ENCODE data around the gene ITIH3.

ITIH3 gene

DNA sequence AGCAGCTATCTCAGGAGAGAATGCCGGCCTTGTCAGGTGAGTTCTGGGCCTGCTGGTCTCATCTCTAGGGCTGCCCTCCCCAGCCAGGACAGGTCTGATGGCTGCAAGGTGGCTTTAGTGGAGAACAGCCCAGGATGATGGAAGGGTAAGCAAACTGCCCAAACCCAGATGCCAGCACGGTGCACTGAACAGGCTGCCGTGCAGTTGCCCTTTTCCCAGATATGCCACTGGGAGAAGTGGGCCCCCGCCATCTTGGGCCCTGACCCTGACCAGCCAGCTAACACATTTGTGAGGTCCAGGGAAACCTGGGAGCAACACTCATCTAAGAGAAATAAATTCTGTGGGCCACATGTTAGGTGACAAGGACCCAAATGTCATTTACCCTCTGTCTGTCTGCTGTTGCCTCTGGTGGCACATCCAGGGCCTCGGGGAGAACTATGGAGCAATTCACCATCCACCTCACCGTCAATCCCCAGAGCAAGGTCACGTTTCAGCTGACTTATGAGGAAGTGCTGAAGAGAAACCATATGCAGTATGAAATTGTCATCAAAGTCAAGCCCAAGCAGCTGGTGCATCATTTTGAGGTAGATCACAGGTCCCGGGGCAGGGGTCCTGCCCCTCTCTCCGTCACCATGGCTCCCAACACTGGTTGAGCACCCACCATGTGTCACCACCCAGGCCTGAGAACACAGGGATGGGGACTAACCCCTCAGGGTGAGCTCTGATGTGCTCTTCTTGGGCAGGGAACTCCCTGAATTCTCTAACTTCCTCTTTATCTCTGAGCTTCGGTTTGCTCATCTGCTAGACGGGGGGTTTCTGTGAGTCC, 15.4 kb upstream of the ITIH3 start:
- DNase-seq (ENCODE audit: low read depth in 2 of 2): no peak

DNA sequence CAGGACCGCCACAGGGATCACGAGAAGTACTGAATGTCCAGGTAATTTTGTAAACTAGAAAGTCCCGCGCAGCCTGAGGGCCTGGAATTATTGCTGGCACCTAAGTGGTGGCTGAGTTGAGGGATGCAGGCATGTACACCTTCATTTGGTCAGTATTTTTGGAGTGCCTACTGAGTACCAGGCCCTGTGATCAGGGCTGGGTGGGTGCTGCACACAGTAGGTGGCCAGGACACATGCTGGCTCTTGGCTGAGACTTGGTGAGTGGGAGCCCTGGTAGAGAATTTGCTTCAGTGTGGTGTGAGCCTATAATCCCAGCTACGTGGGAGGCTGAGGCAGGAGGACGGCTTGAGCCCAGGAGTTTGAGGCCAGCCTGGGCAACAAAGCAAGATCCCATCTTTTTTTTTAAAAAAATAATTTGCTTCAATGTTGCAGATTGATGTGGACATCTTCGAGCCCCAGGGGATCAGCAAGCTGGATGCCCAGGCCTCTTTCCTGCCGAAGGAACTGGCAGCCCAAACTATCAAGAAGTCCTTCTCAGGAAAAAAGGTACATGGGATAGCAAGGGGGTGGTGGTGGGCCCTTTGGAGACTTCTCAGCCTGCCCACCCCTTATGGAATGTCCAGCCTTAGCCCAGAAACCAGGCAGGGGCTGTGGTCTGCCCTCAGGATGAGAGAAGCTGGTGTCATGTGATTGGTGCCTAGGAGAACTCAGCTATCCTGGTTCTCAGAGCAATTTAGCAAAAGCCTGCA, 14.6 kb upstream of the ITIH3 start:
- no peak for DNase-seq (ENCODE audit: low read depth in 2 of 2)

DNA sequence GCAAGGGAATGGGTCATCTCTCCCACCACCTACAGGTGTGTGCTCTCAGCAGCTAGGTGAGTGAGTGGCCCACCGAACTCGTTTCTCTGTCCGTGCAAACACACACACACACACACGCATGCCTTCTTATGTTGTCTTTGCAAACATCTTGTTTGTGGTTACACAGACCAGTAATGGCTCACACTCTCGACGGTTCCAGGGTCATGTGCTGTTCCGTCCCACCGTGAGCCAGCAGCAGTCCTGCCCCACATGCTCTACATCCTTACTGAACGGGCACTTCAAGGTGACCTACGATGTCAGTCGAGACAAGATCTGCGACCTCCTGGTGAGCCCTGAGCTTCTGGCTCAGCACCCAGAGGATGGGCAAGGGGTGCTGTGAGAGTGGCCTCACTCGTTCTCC, 12.9 kb upstream of the ITIH3 start:
- DNase-seq (ENCODE audit: low read depth in 2 of 2): no peak

DNA sequence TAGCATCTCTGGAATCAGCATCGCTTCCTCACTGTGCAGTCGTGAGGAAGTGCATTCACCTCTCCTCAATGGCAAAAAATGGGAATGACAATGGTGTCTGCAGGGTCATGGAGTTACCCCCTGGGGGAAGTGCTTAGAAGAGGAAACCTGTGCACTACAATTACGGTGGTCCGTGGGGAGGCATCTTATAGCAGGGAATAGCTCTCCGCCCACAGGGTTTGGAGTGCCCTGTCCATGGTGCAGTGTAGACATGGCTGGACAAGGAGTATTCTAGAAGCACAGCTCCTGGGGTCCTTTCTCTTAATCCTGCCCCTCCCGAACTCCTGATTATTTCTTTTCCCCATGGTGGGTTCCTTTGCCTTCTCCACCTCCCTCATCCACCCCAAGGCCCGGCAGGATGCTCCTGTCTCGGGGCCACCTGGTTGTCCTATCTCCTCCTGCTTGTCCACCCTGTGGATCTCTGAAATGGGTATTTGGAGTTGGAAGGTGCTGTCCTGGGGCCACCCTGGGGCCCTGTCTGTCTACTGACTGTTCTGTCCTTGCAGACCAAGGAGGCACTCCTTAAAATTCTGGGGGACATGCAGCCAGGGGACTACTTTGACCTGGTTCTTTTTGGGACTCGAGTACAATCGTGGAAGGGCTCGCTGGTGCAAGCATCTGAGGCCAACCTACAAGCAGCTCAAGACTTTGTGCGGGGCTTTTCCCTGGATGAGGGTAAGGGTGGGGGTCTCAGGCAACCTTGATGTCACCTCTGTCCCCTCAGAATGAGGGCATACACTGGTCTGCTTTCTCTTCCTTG, 12.0 kb upstream of the ITIH3 start:
- DNase-seq (ENCODE audit: low read depth in 2 of 2): no peak

DNA sequence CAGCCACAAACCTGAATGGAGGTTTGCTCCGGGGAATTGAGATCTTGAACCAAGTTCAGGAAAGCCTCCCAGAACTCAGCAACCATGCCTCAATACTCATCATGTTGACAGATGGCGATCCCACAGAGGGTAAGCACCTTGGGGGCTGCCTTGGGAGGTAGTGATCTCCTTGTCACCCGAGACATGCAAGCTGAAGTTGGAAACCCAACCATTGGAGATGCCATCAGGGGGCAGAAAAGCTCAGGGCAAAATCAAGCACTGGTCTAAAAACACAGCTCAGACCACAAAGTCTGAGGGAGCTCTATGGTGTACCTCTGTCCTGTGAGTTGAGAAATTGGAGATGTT, 11.4 kb upstream of the ITIH3 start:
- DNase-seq (ENCODE audit: low read depth in 2 of 2): no peak

DNA sequence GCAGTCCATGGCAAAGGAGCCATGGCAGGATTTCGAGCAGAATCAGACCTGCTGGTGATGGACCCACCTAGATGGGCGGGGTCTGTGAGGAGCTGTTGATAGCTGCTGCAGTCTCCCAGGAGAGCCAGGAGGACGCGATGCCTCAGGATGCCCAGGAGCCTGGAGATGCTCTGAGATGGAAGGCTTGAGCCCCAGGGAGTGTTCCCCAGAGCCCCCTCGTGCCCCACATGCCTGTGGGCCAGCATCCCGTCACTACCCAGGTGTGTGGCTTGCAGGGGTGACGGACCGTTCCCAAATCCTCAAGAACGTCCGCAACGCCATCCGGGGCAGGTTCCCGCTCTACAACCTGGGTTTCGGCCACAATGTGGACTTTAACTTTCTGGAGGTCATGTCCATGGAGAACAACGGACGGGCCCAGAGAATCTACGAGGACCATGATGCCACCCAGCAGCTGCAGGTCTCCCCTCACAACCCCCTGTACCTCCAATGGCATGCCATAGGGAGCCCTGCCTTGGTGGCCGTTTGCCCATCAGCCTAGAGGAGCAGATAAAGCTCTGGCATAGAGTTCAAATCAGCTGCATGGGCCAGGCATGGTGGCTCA, 10.5 kb upstream of the ITIH3 start:
- no peak for DNase-seq (ENCODE audit: low read depth in 2 of 2)

DNA sequence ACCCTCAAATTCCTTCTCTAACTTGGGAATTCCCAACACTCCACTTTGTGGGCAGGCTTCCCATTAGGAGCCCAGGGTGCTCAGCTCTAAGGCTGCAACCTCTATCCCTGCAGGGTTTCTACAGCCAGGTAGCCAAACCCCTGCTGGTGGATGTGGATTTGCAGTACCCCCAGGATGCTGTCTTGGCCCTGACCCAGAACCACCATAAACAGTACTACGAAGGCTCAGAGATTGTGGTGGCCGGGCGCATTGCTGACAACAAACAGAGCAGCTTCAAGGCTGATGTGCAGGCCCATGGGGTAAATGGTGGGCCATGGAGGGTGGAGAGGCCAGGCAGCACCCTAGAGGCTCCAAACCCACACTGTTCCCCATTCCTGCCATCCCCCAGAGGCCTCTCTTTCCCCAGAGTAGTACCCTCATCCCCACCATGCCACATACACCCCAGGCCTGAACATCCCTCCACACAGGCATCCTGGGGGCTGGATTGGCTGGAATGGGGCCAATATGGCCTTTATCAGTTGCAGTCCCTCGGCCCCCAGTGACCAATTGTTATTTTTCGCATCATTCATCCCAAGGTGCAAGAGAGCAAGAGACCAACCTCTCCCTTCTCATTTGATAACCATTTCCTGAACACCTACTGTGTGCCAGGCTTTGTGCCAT, 9.5 kb upstream of the ITIH3 start:
- DNase-seq (ENCODE audit: low read depth in 2 of 2): no peak

DNA sequence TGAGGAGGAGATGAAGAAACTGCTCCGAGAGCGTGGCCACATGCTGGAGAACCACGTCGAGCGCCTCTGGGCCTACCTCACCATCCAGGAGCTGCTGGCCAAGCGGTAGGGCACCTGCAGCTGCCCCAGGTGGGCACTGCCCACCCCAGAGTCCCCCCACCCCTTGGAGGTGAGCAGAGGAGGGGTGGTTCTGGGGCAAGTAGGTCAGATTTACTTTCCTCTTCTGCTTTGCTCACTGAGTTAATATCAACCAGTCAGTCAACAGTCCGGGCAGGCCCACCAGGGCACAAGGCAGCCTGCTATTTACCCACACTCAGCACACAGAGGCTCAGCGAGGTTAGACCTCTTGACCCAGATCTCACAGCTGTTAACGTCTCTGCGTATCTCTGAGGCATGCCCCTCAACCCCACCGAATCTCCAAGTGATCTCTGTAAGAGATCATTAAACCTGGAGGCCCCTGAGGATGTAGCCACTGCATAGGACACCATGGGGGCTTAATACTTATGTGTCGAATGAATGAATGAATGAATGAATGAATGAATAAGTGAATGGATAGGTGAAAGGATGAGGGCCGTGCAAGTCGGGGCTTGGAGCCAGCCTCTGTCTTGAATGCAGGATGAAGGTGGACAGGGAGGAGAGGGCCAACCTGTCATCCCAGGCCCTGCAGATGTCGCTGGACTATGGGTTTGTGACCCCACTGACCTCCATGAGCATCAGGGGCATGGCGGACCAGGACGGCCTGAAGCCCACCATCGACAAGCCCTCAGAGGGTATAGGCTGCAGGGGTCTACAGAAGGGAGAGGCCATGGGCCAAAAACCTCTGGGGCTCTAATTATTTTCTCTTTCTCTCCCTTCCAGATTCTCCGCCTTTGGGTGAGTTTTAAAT, 8.0 kb upstream of the ITIH3 start:
- no peak for DNase-seq (ENCODE audit: low read depth in 2 of 2)

DNA sequence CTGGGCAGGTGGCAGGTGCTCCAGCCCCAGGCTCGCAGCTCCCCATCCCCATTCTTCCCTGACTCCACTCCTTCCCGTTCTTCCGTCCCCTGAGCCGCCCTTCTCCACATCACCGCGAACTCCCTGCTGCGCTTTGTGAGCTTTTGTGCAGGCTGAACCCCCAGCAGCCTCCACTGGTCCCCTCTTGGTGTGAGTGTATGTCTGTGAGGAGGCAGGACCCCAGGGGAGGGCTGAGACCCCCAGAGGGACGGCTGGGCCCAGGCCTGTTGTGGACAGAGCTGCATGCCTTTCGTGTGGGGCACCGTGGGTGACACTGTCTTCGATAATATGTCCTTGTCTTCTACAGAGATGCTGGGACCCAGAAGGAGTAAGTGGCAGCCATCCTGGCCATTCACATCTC, 7.3 kb upstream of the ITIH3 start:
- no peak for DNase-seq (ENCODE audit: low read depth in 2 of 2)

DNA sequence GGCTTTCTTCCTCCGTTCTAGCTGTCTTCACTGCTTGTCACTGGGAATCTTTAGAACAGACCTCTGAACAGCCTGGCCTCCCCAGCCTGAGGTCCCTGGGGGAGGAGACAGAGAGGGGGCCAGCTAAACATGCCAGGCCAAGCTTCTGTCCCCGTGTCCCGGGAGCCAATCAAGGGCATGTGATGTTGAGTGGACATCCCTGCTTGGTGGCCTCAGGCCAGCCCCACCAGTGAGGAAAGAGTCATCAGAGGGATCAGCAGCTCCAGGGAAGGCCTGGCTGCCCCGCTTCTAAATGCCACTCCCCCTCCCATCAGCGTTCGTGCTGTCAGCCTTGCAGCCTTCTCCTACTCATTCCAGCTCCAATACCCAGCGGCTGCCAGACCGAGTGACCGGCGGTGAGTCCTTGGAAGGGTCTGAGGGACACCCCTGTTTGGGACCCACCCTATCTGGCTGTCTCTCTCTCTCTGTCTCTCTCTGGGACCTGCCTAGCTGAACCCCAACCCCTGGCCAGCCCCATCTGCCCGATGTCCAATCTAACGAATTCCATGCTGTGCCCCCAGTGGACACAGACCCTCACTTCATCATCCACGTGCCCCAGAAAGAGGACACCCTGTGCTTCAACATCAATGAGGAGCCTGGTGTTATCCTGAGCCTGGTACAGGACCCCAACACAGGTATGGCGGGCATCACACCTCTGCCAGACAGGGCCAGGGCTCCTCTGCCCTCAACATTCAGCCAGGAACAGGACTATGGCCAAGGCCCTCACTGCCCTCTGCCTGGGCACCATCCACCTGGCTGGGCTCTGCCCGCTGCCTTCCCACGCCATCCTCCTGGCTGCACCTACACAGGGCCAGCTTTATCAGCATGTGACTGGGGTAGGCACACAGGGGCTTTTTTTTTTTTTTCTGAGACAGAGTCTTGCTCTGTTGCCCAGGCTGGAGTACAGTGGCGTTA, 6.6 kb upstream of the ITIH3 start:
- no peak for DNase-seq (ENCODE audit: low read depth in 2 of 2)

DNA sequence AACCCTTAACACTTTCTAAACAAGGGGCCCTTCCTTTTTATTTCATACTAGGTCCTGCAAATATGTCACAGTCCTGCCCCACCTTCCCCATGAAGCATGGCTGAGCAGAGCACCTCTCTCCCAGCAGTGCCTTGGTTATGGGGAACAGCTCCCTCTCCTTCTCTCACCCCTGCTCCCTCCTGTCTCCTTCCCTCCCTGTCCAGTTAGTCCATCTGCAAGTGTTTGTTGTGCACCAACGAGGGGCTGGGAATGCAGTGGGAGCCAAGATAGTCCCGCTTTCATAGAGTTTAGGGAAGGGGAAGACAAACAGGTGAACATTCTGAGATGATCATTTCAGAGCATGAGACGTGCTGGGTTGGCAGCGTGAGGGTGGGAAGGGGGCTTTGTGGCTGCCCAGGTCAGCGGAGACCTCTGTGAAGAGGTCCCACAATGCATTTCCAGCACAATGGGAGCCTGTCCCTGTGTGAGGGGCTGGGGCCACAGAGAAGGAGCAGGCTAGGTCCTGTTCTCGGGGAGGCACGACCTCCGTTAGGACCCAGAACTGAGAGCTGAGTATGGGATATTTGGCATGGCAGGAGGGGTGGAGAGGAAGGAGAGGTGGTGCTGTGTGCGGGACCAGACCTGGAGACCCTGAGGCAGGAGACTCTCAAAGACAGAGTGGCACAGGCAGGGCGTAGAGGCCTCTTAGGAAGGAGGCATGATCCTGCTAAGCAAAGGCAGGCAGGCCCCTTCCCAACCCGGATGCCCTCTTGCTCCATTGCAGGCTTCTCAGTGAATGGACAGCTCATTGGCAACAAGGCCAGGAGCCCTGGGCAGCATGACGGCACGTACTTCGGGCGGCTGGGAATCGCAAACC, 5.5 kb upstream of the ITIH3 start:
- DNase-seq (ENCODE audit: low read depth in 2 of 2): no peak

DNA sequence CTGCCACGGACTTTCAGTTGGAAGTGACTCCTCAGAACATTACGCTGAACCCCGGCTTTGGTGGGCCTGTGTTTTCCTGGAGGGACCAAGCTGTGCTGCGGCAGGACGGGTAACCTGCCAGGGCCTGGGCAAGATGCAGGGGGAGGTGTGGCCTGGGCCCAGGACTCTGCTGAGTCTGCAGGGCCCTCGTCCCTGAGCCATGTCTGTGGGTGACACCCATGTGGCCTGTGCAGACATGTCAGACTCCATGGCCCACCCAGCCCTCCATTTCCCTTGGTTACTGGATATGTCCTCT, 4.9 kb upstream of the ITIH3 start:
- no peak for DNase-seq (ENCODE audit: low read depth in 2 of 2)

DNA sequence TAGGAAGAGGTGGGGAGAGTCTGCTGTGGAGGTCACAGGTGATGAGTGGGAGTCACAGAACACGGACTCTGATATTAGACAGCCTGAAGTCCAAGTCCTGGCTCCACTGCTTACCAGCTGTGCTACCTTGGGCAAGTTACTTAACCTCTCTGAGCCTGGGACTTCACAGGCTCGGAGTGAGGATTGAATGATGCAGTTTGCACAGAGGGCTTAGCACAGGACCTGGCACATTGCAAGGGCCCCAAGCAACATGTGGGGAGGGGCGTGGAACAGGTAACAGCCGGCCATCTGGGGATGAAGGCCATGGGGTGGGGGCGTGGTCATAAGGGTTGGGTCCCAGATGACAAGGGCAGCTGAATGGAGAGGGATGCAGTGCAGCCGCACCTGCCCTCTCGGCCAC, 4.3 kb upstream of the ITIH3 start:
- DNase-seq (ENCODE audit: low read depth in 2 of 2): no peak

DNA sequence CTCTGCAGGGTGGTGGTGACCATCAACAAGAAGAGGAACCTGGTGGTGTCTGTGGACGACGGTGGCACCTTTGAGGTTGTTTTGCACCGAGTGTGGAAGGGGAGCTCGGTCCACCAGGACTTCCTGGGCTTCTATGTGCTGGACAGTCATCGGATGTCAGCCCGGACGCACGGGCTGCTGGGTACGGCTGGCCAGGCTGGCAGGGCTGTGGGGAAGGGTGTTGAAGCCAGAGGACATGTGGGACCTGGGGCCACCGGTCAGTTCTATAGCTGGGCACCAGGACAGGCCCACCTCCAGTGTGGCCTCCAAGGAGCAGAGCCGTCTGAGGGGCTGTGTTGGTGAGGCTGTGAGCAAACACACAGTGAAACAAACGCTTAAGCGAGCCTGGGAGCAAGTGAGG, 3.9 kb upstream of the ITIH3 start:
- DNase-seq (ENCODE audit: low read depth in 2 of 2): no peak

DNA sequence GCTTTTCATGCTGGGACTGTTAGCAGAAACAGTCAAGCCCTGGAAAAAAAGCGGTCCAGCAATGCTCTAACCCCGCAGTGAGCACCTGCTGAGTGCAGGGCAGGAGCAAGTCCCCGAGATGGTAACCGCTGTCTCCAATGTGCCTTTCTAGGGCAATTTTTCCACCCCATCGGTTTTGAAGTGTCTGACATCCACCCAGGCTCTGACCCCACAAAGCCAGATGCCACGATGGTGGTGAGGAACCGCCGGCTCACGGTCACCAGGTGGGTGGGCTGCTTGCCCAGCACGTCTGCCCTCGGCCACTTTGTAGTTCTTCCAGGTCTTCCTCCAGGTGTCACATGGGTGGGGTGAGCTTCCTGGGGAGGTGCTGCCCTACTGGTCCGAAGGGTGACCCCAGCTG, 3.2 kb upstream of the ITIH3 start:
- DNase-seq (ENCODE audit: low read depth in 2 of 2): no peak

DNA sequence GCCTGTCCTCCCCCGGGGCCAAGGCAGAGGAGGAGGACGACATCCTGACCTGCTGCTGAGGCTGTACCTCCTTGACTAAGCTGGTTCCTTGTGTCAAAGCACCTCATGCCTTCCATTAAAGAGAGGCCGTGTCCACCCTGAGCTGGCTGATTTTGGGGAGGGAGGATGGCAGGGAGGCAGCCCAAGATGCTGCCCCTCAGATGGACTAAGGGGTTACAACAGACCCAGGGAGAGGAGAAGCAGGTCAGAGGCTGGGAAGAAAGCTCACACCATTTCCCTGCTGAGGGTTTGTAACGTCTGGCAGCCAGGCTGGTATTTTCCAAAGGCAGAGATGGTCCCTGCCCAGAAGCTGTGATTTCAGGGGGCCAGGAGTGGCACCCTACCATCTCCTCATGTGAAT, 2.7 kb upstream of the ITIH3 start:
- DNase-seq (ENCODE audit: low read depth in 2 of 2): no peak

DNA sequence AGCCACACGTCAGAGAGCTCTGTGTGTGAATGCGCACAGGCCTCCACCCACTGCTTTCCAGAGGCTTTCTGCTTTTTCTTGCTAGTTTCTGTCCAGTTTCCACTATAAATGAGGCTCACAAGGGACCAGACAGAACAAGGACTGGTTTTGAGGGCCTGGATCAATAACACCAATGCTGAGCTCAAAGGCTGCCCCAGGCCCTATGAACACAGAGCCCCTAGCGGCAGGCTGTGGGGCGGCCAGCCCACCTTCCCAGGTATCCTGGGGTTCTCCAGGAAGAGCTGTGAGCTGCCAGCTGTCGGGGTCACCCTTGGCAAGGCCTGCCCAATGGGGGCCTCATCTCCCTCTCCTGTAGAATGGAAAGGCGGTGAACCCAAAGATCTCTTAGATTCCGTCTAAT, 2.2 kb upstream of the ITIH3 start:
- no peak for DNase-seq (ENCODE audit: low read depth in 2 of 2)

DNA sequence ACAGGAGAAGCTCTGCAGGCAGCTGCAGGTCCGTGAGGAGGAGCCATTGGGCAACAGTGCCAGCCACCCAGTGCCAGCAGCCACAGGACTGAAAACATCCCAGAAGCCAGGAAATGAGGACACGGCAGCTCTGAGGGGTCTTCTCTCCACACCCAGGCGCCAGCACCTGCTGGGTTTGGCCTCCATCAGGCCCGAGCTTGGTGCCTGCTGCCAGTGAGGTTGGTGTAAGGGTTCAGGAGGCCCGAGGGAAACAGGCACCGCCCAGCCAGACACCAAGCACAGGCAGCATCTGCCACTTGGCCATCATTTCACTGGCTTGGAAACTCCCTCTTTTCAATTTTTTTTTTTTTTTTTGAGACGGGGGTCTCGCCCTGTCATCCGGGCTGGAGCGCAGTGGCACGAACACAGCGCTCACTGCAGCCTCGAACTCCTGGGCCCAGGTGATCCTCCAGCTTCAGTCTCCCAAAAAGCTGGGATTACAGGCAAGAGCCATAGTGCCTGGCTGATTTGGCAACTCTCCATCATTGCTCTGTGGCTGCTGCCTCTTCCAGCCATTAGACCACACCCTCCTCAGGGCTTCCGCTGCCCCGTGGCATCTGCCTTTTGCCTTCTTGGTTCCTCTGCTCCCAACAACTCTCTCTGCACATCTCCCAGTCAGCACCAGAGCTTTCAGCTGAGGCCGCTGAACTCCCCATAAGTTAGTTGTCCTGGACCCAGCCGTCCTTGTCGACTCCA, 1.5 kb upstream of the ITIH3 start:
- DNase-seq (ENCODE audit: low read depth in 2 of 2): no peak

Data from stimulated activated CD8-positive, alpha-beta memory T cell treated with anti-CD3 and anti-CD28 coated beads, Interleukin-2, amount 100 ng/mL, for 1 hour (primary cell).